ENCODE data around the gene CCT6A. TPM values are rescaled to one million over a fixed set of nuclear protein-coding genes. Genes with fewer than 3 reads are reported as not detected.
"Not testable (repeated sequence)": the region's sequence is repeated elsewhere in the genome, so short reads cannot be mapped to it uniquely, and the experiment has no call there.

The CCT6A gene
- total RNA-seq, 4 donors from 2014 or later, result 80.6 to 97.4 (median 88.8) TPM

- H3K4me1 ChIP-seq, result peaks cover 20% of the 10 kb centered on the region
- peak overlapping the region; percentile 51 for H3K27ac ChIP-seq
- DNase-seq (ENCODE audit: low spot score in 2 of 2), result no peak
- H3K4me3 ChIP-seq, result no peak overlapping the region
- peaks cover 9% of the 10 kb centered on the region for H3K36me3 ChIP-seq
- TF ChIP-seq POLR2A (IDR thresholded peaks at IDR 0.05) (no peak), CTCF (IDR thresholded peaks at IDR 0.05) (no peak)
- H3K9me3 ChIP-seq, result no peaks in the 10 kb centered on the region
- no peaks in the 10 kb centered on the region for H3K27me3 ChIP-seq
- WGBS, result 51% methylated on average over 3 of the region's 3 CpGs
Measured at GRCh38 chr7:56091591-56091990, 40.0 kb downstream of the CCT6A start.

- peak overlapping the region; percentile 18 for H3K4me3 ChIP-seq
- 34% methylated on average over 6 of the region's 6 CpGs for WGBS
- peaks cover 20% of the 10 kb centered on the region for H3K4me1 ChIP-seq
- not testable (repeated sequence) for H3K9me3 ChIP-seq; H3K27me3 ChIP-seq; DNase-seq (ENCODE audit: low spot score in 2 of 2); H3K36me3 ChIP-seq
- peak overlapping the region; percentile 51 for H3K27ac ChIP-seq
Measured at GRCh38 chr7:56092388-56092787, 40.8 kb downstream of the CCT6A start.

- DNase-seq (ENCODE audit: low spot score in 2 of 2), result peak; percentile 86
- WGBS, result 6% methylated on average over 4 of the region's 19 CpGs
- Histone ChIP-seq H3K4me1 (peaks cover 20% of the 10 kb centered on the region), H3K27me3 (no peaks in the 10 kb centered on the region), H3K27ac (peak within 1 kb of the TSS; percentile 51), H3K36me3 (no peaks in the 10 kb centered on the region), H3K4me3 (peak within 1 kb of the TSS; percentile 18), H3K9me3 (no peaks in the 10 kb centered on the region)
- TF ChIP-seq CTCF (IDR thresholded peaks at IDR 0.05) (peak in 1 of 2 donors; percentile 51), EP300 (IDR thresholded peaks at IDR 0.05) (no peak)
Measured at GRCh38 chr7:56092789-56093531, 41.4 kb downstream of the CCT6A start, which contains the start of gene PHKG1. TSS of gene PHKG1 (minus strand) at chr7:56092952. CDS start at chr7:56088941, 4,011 bp downstream.

- Histone ChIP-seq H3K27me3 (no peaks in the 10 kb centered on the region), H3K36me3 (peaks cover 39% of the 10 kb centered on the region), H3K4me3 (no peak overlapping the region), H3K27ac (no peak overlapping the region), H3K4me1 (peaks cover 7% of the 10 kb centered on the region), H3K9me3 (no peaks in the 10 kb centered on the region)
- DNase-seq (ENCODE audit: low spot score in 2 of 2), result peak; percentile 85 to 89
- TF ChIP-seq EP300 (IDR thresholded peaks at IDR 0.05) (no peak), POLR2AphosphoS5 (IDR thresholded peaks at IDR 0.05) (peak in 1 of 3 donors; percentile 30), POLR2A (IDR thresholded peaks at IDR 0.05) (no peak), CTCF (IDR thresholded peaks at IDR 0.05) (no peak)
- 57% methylated on average over 5 of the region's 5 CpGs for WGBS
Measured at GRCh38 chr7:56097700-56098099, 46.1 kb downstream of the CCT6A start.

- peaks cover 46% of the 10 kb centered on the region for H3K36me3 ChIP-seq
- H3K9me3 ChIP-seq; DNase-seq (ENCODE audit: low spot score in 2 of 2); H3K4me1 ChIP-seq; H3K4me3 ChIP-seq; H3K27me3 ChIP-seq; H3K27ac ChIP-seq: not testable (repeated sequence)
- WGBS, result 89% methylated on average over 8 of the region's 8 CpGs
Measured at GRCh38 chr7:56098187-56099008, 46.8 kb downstream of the CCT6A start.

GRCh38 chr7:56099653-56100052 is 48.1 kb downstream of the CCT6A start:
- TF ChIP-seq POLR2A (IDR thresholded peaks at IDR 0.05) (no peak), CTCF (IDR thresholded peaks at IDR 0.05) (no peak)
- peaks cover 2% of the 10 kb centered on the region for H3K4me1 ChIP-seq
- no peak overlapping the region for H3K4me3 ChIP-seq
- H3K9me3 ChIP-seq, result no peaks in the 10 kb centered on the region
- DNase-seq (ENCODE audit: low spot score in 2 of 2), result no peak
- 94% methylated on average over 3 of the region's 3 CpGs for WGBS
- H3K36me3 ChIP-seq, result peaks cover 56% of the 10 kb centered on the region
- H3K27me3 ChIP-seq, result no peaks in the 10 kb centered on the region
- no peak overlapping the region for H3K27ac ChIP-seq

- not testable (repeated sequence) for DNase-seq (ENCODE audit: low spot score in 2 of 2); H3K27ac ChIP-seq; H3K9me3 ChIP-seq; H3K4me3 ChIP-seq; H3K27me3 ChIP-seq
- Histone ChIP-seq H3K4me1 (peaks cover 15% of the 10 kb centered on the region), H3K36me3 (peaks cover 52% of the 10 kb centered on the region)
- WGBS, result 81% methylated on average over 9 of the region's 9 CpGs
Measured at GRCh38 chr7:56104138-56104537, 52.6 kb downstream of the CCT6A start.
